SH-SY5Y (cell line): Measurements from ENCODE around the gene UBE3B.

Source experiments
- GATA2 ChIP-seq: IDR thresholded peaks from 2 replicates; pipeline ENCODE4 v1.6.1; 2011; ENCODE audit warnings: mild to moderate bottlenecking, low read depth, low read length
- GATA3 ChIP-seq: IDR thresholded peaks from 2 replicates; pipeline ENCODE4 v1.6.1; 2011; ENCODE audit warnings: low read depth, mild to moderate bottlenecking, low read length, moderate library complexity

DNA sequence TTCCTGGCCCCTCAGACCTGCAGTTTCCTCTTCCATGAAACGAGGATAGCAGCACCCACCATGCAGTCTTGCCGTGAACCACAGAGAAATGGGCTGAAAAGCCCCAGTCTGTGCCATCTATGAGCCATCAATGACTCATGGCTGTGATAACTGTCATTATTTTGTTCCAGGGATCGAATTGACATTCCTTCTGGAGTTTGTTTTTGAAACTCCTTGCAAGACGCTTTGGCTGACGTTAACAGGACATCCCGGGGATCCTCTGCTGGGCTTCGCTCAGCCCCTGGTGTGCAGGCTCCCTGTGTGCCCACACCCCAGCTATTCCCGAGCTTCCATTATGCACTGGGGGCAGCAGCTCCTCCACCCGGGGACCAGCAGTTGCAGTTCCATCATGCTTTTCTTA lies 62.1 kb downstream of the UBE3B start:
- TF ChIP-seq GATA2 = no peak
- no peak for TF ChIP-seq GATA3
